ENCODE measurements around the gene RAG2. TPM values are rescaled to one million over a fixed set of nuclear protein-coding genes. Genes with fewer than 3 reads are reported as not detected.

Gene RAG2
- total RNA-seq, 1 experiment from 2014 or later: 0.10 TPM

GRCh38 chr11:36588099-36588498 lies 9.9 kb downstream of the RAG2 start:
- POLR2A ChIA-PET: no interaction called here
- intact Hi-C loops (cut with micrococcal nuclease; ENCODE audit: unreplicated experiment): no loop called here
- no TSS peak for BruUV-seq (replicated peaks)

GRCh38 chr11:36586543-36586942 lies 11.5 kb downstream of the RAG2 start:
- Histone ChIP-seq H3K9me3 (ENCODE audit: control insufficient read depth, insufficient read depth, low read depth, low read length) (no peaks in the 10 kb centered on the region), H3K4me3 (ENCODE audit: low read depth in 2 of 2, low read length in 2 of 2) (no peak overlapping the region), H3K4me1 (ENCODE audit: control insufficient read depth, insufficient read depth, low read length) (no peaks in the 10 kb centered on the region), H3K36me3 (ENCODE audit: control insufficient read depth, insufficient read depth, low read length) (no peaks in the 10 kb centered on the region), H3K27me3 (ENCODE audit: control insufficient read depth, insufficient read depth, low read length) (peaks cover 10% of the 10 kb centered on the region), H3K27ac (ENCODE audit: low read length) (no peak overlapping the region)
- no TSS peak for BruUV-seq (replicated peaks)
- DNase-seq (ENCODE audit: low read depth, low spot score): no peak
- ChIA-PET POLR2A (no interaction called here), CTCF (no interaction called here)
- TF ChIP-seq TCF7L2 (IDR thresholded peaks at IDR 0.05; ENCODE audit: low read depth, low read length) (no peak), POLR2AphosphoS5 (IDR thresholded peaks at IDR 0.05; ENCODE audit: low read depth, low read length) (no peak)
- TF ChIP-seq, protein P1, sequence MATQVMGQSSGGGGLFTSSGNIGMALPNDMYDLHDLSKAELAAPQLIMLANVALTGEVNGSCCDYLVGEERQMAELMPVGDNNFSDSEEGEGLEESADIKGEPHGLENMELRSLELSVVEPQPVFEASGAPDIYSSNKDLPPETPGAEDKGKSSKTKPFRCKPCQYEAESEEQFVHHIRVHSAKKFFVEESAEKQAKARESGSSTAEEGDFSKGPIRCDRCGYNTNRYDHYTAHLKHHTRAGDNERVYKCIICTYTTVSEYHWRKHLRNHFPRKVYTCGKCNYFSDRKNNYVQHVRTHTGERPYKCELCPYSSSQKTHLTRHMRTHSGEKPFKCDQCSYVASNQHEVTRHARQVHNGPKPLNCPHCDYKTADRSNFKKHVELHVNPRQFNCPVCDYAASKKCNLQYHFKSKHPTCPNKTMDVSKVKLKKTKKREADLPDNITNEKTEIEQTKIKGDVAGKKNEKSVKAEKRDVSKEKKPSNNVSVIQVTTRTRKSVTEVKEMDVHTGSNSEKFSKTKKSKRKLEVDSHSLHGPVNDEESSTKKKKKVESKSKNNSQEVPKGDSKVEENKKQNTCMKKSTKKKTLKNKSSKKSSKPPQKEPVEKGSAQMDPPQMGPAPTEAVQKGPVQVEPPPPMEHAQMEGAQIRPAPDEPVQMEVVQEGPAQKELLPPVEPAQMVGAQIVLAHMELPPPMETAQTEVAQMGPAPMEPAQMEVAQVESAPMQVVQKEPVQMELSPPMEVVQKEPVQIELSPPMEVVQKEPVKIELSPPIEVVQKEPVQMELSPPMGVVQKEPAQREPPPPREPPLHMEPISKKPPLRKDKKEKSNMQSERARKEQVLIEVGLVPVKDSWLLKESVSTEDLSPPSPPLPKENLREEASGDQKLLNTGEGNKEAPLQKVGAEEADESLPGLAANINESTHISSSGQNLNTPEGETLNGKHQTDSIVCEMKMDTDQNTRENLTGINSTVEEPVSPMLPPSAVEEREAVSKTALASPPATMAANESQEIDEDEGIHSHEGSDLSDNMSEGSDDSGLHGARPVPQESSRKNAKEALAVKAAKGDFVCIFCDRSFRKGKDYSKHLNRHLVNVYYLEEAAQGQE (IDR thresholded peaks at IDR 0.05; ENCODE audit: insufficient read depth in 1 of 2, low read depth in 2 of 2, low read length in 1 of 2): no peak
- in situ Hi-C loops (cut with HindIII; ENCODE audit: low pct_unique_long_range_greater_than_20kb, low sequenced_read_pairs): no loop called here
- intact Hi-C loops (cut with micrococcal nuclease; ENCODE audit: unreplicated experiment): no loop called here
- no peak for ATAC-seq

More at GRCh38 chr11:36588099-36588498, 9.9 kb downstream of the RAG2 start:
- H3K4me1 ChIP-seq (ENCODE audit: control insufficient read depth, insufficient read depth, low read length): no peaks in the 10 kb centered on the region
- CTCF ChIA-PET: interaction anchor here (0.7 kb wide), 1 partner anchor 676 kb away, joined by 3 read pairs; no protein-coding TSS in a partner anchor
- H3K9me3 ChIP-seq (ENCODE audit: control insufficient read depth, insufficient read depth, low read depth, low read length): no peaks in the 10 kb centered on the region
- DNase-seq (ENCODE audit: low read depth, low spot score) (no peak), ATAC-seq (no peak)
- no peaks in the 10 kb centered on the region for H3K36me3 ChIP-seq (ENCODE audit: control insufficient read depth, insufficient read depth, low read length)
- TF ChIP-seq TCF7L2 (IDR thresholded peaks at IDR 0.05; ENCODE audit: low read depth, low read length) (no peak), SIN3A (IDR thresholded peaks at IDR 0.05; ENCODE audit: borderline replicate concordance, insufficient read depth, low read depth, low read length) (no peak), POLR2AphosphoS5 (IDR thresholded peaks at IDR 0.05; ENCODE audit: low read depth, low read length) (no peak)
- TF ChIP-seq, protein P2, sequence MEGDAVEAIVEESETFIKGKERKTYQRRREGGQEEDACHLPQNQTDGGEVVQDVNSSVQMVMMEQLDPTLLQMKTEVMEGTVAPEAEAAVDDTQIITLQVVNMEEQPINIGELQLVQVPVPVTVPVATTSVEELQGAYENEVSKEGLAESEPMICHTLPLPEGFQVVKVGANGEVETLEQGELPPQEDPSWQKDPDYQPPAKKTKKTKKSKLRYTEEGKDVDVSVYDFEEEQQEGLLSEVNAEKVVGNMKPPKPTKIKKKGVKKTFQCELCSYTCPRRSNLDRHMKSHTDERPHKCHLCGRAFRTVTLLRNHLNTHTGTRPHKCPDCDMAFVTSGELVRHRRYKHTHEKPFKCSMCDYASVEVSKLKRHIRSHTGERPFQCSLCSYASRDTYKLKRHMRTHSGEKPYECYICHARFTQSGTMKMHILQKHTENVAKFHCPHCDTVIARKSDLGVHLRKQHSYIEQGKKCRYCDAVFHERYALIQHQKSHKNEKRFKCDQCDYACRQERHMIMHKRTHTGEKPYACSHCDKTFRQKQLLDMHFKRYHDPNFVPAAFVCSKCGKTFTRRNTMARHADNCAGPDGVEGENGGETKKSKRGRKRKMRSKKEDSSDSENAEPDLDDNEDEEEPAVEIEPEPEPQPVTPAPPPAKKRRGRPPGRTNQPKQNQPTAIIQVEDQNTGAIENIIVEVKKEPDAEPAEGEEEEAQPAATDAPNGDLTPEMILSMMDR (IDR thresholded peaks at IDR 0.05): no peak
- TF ChIP-seq, protein P1 (IDR thresholded peaks at IDR 0.05; ENCODE audit: insufficient read depth in 1 of 2, low read depth in 2 of 2, low read length in 1 of 2): no peak
- H3K27me3 ChIP-seq (ENCODE audit: control insufficient read depth, insufficient read depth, low read length): peaks cover 10% of the 10 kb centered on the region
- in situ Hi-C loops (cut with HindIII; ENCODE audit: low pct_unique_long_range_greater_than_20kb, low sequenced_read_pairs): no loop called here
- H3K4me3 ChIP-seq (ENCODE audit: low read depth in 2 of 2, low read length in 2 of 2): no peak overlapping the region
- no peak overlapping the region for H3K27ac ChIP-seq (ENCODE audit: low read length)
